SK-N-SH (cell line): ENCODE measurements around the gene PEX11A.

Source experiments
- CTCF ChIP-seq: fragments of 200-600 bp; sonication (generic); IDR thresholded peaks from 2 replicates; pipeline ENCODE4 v1.6.1; 2017; ENCODE audit warnings: antibody characterized with exemption, mild to moderate bottlenecking, moderate library complexity
- ELF1 ChIP-seq: IDR thresholded peaks from 2 replicates; pipeline ENCODE4 v1.4.0; 2012
- EP300 ChIP-seq, 2 experiments: IDR thresholded peaks; 2 replicates each; pipeline versions ENCODE4 v1.4.0 to v1.6.1; 2012; ENCODE audit warnings: borderline replicate concordance in 1 of 2, low read depth in 1 of 2, low read length in 1 of 2
- FOXM1 ChIP-seq: IDR thresholded peaks from 2 replicates; pipeline ENCODE4 v1.4.0; 2012; ENCODE audit warnings: low read depth, mild to moderate bottlenecking
- GABPA ChIP-seq: IDR thresholded peaks from 2 replicates; pipeline ENCODE4 v1.4.0; 2012; ENCODE audit warnings: low read depth, mild to moderate bottlenecking
- GATA2 ChIP-seq: sonication (generic); formaldehyde crosslinking; IDR thresholded peaks from 2 replicates; pipeline ENCODE4 v1.5.0; 2020; ENCODE audit warnings: mild to moderate bottlenecking, missing genetic modification reagents
- JUND ChIP-seq: IDR thresholded peaks from 2 replicates; pipeline ENCODE4 v1.4.0; 2012
- NFIC ChIP-seq: IDR thresholded peaks from 2 replicates; pipeline ENCODE4 v1.4.0; 2012; ENCODE audit warnings: borderline replicate concordance
- RAD21 ChIP-seq: IDR thresholded peaks from 2 replicates; pipeline ENCODE4 v1.6.1; 2012; ENCODE audit warnings: mild to moderate bottlenecking, low read length
- REST ChIP-seq: IDR thresholded peaks from 2 replicates; pipeline ENCODE4 v1.6.1; 2012; ENCODE audit warnings: mild to moderate bottlenecking, low read depth, low read length, moderate library complexity
- RFX5 ChIP-seq: IDR thresholded peaks from 2 replicates; pipeline ENCODE4 v1.6.1; 2012; ENCODE audit warnings: mild to moderate bottlenecking, improper control_type of control experiment, low read length
- SIN3A ChIP-seq: IDR thresholded peaks from 2 replicates; pipeline ENCODE4 v1.6.1; 2012; ENCODE audit warnings: low read depth, mild to moderate bottlenecking, low read length, moderate library complexity, borderline replicate concordance
- USF2 ChIP-seq: fragments of 150-350 bp; IDR thresholded peaks from 2 replicates; pipeline ENCODE4 v1.6.1; 2017; ENCODE audit warnings: antibody characterized with exemption, low read length, low read depth, borderline replicate concordance
- YY1 ChIP-seq: IDR thresholded peaks from 2 replicates; pipeline ENCODE4 v1.4.0; 2012; ENCODE audit warnings: low read depth, mild to moderate bottlenecking

GRCh38 chr15:89674526-89674925 is 16.0 kb downstream of the PEX11A start:
- no peak; the same call in 1 of the 2 replicates for TF ChIP-seq CTCF
- TF ChIP-seq FOXM1 = no peak
- no peak for TF ChIP-seq USF2
- TF ChIP-seq RAD21 = peak; percentile 11; the same call in 1 of the 2 replicates
- no peak for TF ChIP-seq SIN3A
- no peak for TF ChIP-seq YY1
- TF ChIP-seq JUND = no peak
- TF ChIP-seq NFIC = no peak
- no peak for TF ChIP-seq GATA2 (CRISPR knock-in tag)
- no peak for TF ChIP-seq REST
- TF ChIP-seq RFX5 = no peak
- no peak for TF ChIP-seq EP300 (IDR thresholded peaks at IDR 0.05; ENCODE audit: borderline replicate concordance in 1 of 2, low read depth in 1 of 2, low read length in 1 of 2)
- TF ChIP-seq ELF1 = no peak
- no peak for TF ChIP-seq GABPA
